ENCODE results near the gene OR13A1. TPM values are rescaled to one million over a fixed set of nuclear protein-coding genes. Genes with fewer than 3 reads are reported as not detected.

OR13A1 gene
- total RNA-seq, 1 experiment from 2014 or later: 0.15 TPM

- Histone ChIP-seq H2BK20ac (ENCODE audit: low read depth, low read length, poor library complexity, severe bottlenecking) (no peak overlapping the region), H3K4ac (ENCODE audit: low read depth, low read length) (no peak overlapping the region), H3K27me3 (ENCODE audit: insufficient read depth, low read length) (no peaks in the 10 kb centered on the region), H3K14ac (ENCODE audit: insufficient read depth, low read length) (no peak overlapping the region), H3K56ac (ENCODE audit: insufficient read length, low read depth, low read length) (no peak overlapping the region), H3K27ac (ENCODE audit: insufficient read length, low read depth, low read length) (no peak overlapping the region), H4K5ac (ENCODE audit: insufficient read length, low read depth, low read length) (no peak overlapping the region), H3K4me1 (ENCODE audit: insufficient read depth, low read length) (no peaks in the 10 kb centered on the region), H3K9me3 (ENCODE audit: control insufficient read depth, low read depth, low read length) (no peaks in the 10 kb centered on the region), H3K79me1 (ENCODE audit: insufficient read depth, low read depth, low read length, poor library complexity, severe bottlenecking) (no peaks in the 10 kb centered on the region), H3K18ac (ENCODE audit: insufficient read length, low read depth, low read length) (no peak overlapping the region), H4K20me1 (ENCODE audit: control insufficient read depth, insufficient read depth, insufficient read length) (no peaks in the 10 kb centered on the region), H3K23me2 (ENCODE audit: insufficient read length, low read depth, low read length, poor library complexity, severe bottlenecking) (no peaks in the 10 kb centered on the region), H3K23ac (ENCODE audit: insufficient read length, low read depth, low read length) (no peak overlapping the region), H3T11ph (ENCODE audit: low read length) (no peak overlapping the region), H4K8ac (replicated peaks; ENCODE audit: insufficient read length, low read depth, low read length) (no peak overlapping the region), H2AK5ac (ENCODE audit: insufficient read length, low read length) (no peak overlapping the region), H2BK15ac (ENCODE audit: low read depth, low read length) (no peak overlapping the region), H2AFZ (ENCODE audit: low read length) (no peak overlapping the region), H4K91ac (ENCODE audit: insufficient read length, low read depth, low read length) (no peak overlapping the region), H2BK12ac (ENCODE audit: insufficient read length, low read depth, low read length) (no peak overlapping the region), H3K9ac (ENCODE audit: extremely low read depth, insufficient read length, low read length) (no peak overlapping the region), H3K79me2 (ENCODE audit: insufficient read depth, low read length) (no peaks in the 10 kb centered on the region), H3K4me2 (ENCODE audit: insufficient read depth, insufficient read length, low read length) (no peak overlapping the region), H2BK120ac (ENCODE audit: low read depth, low read length, poor library complexity, severe bottlenecking) (no peak overlapping the region), H2BK5ac (ENCODE audit: insufficient read length, low read length) (no peak overlapping the region)
- no peak for TF ChIP-seq CTCF (conservative IDR thresholded peaks at IDR 0.05)
- no peaks in the 10 kb centered on the region for H3K4me1 Mint-ChIP-seq
- H3K27ac Mint-ChIP-seq: no peak overlapping the region
- no peak for DNase-seq
- peaks cover 3% of the 10 kb centered on the region; the same call in 1 of the 2 replicates for H3K27me3 Mint-ChIP-seq (ENCODE audit: low read depth)
- no peak overlapping the region for H3K4me3 Mint-ChIP-seq
- H3K9me3 Mint-ChIP-seq: peaks cover 17 to 30% of the 10 kb centered on the region in 2 experiments
- H3K36me3 Mint-ChIP-seq (ENCODE audit: insufficient read depth in 1 of 3, low read depth in 3 of 3): peaks cover 0 to 7% (median 0%) of the 10 kb centered on the region in 3 experiments; a peak in 1 of 7 replicates
- WGBS (ENCODE audit: extremely low coverage, insufficient read length, low lambda C conversion rate): no CpG with 5 or more reads among the region's 2 CpGs
Measured at GRCh38 chr10:45319702-45320101, 4.3 kb upstream of the OR13A1 start.
